Measurements from ENCODE around the gene UBAC2.

UBAC2 gene

GRCh38 chr13:99315186-99315585 is 114.5 kb downstream of the UBAC2 start:
- no peak for DNase-seq

GRCh38 chr13:99316224-99316623 is 115.6 kb downstream of the UBAC2 start:
- no peak for DNase-seq

GRCh38 chr13:99316657-99317256 is 116.1 kb downstream of the UBAC2 start:
- no peak for DNase-seq

DNA sequence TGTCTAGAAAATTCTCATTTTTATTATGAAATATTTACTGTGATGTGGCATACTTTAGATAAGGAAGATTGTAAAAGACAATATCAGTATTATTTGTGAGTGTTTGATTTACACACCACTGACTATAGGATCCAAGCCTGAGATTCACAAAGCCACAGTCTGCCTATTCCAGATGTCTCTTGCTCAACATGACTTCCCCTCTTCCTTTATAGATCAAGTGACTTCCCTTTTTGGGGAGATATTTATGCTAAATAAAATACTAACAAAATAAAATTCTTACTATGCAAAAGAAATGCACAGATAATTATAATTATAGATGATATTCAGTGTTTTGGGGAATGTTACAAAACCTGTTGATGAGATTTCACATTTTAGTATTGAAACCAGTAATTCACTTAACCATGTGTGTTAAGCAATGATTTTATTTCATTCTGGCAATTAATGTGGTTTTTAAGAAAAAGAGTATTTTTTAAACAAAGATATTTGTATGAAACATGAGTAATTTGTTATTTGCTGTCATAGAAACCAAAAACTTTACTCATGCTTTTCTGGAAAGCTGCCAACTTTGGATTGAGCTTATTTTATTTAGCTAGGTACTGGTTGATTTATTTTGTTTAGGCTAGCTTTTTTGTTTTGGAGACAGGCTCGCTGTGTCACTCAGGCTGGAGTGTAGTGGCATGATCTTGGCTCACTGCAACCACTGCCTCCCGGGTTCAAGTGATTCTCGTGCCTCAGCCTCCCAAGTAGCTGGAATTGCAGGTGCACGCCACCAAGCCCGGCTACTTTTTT is 120.2 kb downstream of the UBAC2 start:
- peak; percentile 88 for DNase-seq

DNA sequence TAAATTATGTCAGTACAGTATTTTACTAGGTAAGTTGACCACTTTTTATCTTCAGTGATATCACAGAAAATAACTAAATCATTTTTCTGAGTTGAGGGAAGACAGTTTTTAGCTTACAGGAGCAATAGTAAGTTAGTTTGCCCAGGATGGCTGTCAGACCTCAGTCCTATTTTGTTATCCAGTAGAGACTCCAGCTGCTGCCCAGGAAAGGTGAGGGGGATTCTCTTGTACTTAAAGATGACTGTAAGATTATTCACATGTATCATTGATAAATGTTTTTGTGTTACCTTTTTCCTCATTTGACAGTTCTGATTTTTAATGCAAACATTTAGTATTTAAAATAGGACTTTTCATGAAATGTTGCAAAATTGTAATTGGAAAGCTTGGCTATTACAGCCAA is 121.1 kb downstream of the UBAC2 start:
- no peak for DNase-seq

DNA sequence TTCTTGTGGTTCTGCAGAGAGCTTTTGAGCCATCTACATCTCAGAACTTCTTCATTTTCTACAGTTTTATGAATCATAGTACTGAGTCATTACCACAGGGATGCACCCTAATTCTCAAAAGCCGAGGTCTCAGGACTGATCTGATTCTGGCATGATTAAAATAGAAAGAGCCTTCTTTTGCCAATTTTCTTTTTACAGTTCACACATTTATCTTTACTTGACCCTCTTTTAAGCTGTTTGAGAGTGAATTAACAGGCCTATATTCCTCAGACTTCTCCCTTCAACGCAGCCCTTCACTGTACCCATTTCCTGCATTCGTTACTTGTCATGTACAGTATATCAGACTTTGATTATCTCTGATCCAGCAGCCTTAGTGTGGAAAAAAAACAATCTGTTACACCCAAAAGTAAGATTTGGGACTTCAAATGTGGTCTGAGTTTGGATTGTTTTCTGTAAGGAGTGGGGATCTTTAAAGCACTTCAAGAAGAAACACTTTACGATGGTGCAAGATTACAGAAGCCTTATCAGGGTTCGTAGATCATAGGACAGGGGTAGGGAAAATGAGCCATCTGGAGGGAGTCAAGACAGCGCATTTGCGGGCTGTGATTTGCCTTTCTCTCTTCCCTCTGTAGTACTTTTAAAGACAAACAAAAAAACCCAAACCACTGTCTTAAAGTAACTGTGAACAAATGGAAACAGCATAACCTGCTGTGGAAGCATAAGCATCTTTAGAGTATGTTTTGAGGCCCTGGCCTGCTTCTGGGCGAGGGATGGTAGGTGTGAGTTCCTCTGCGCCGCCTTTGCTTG is 121.8 kb downstream of the UBAC2 start:
- peak; percentile 71 for DNase-seq

DNA sequence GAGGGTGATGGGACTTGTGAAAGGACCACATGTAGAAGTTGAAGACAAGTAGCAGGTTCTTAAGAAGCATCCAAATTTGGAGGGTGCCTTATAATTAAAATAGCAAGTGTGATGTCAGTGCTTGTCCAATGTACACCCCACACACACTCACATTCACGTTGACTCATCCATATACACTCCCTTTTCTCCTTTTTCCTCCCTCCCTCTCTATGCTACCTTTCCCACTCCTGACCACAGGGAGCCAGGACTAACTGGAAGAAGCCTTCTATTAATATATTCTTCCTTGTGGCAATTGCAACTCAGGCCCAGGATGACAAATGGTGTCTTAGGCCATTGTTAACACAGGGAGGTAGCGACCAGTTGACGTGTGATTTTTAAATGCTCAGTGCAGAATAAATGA is 122.8 kb downstream of the UBAC2 start:
- no peak for DNase-seq

DNA sequence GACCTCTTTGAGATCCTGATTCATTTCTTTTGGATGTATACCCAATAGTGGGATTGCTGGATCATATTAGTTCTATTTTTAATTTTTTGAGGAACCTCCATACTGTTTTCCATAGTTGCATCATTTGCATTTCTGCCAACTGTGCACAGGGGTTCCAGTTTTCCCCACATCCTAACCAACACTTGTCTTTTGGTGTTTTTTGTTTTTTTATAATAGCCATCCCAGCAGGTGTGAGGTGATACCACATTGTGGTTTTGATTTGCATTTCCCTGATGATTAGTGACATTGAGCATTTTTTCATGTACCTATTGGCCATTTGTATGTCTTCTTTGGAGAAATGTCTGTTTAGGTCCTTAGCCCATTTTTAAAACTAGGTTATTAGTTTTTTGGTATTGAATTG is 125.4 kb downstream of the UBAC2 start:
- no peak for DNase-seq

DNA sequence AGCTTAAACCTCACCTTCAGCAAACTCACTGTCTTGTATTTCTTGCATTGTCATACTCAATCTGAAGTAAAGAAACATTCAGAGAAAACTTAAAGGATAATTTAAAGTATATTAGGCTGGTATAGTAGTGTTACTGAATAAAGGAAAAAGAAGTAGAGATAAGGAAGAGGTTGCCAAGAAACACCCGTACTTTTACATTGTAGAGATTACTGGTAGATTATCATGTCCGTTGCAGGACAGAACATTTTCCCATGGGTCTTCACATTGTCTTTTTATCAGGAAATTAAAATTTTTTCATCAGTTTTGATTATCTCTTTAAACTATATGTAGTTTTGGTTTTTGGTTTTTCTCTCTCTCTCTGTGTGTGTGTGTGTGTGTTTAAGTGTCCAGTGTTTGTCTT is 126.5 kb downstream of the UBAC2 start:
- DNase-seq: no peak

DNA sequence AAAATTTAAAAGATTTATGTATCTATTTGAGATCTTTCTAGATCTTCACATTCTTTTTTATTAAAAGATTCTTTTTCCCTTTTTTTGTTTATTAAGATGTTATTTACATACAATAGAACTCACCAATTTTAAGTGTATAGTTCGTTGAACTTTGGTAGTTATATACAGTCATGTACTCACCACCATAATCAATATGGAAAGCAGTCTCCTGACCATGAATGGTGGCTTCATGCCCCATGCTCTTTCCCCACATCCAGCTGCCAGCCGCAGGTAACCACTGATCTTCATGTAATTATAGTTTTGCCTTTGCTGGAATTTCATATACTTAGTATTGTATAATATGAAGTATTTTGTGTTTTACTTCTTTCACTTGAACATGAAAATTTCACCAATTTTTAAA is 127.1 kb downstream of the UBAC2 start:
- no peak for DNase-seq

DNA sequence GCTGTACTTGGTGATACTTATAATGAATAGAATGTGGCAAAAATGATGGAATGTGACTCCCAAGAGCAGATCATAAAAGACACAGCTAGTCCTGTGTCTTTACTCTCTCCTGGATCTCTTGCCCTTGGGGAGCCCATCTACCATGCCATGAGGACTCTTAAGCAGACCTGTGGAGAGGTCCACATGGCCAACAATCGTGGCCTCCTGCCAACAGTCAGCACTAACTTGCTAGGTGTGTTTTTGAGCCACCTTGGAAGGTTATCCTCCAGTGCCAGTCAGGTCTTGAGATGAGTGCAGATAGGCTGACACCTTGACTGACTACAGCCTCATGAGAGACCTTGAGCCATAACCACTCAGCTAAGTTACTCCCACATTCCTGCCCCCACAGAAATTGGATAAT is 128.8 kb downstream of the UBAC2 start:
- DNase-seq: no peak

GRCh38 chr13:99330942-99331341 is 130.3 kb downstream of the UBAC2 start:
- DNase-seq: no peak

DNA sequence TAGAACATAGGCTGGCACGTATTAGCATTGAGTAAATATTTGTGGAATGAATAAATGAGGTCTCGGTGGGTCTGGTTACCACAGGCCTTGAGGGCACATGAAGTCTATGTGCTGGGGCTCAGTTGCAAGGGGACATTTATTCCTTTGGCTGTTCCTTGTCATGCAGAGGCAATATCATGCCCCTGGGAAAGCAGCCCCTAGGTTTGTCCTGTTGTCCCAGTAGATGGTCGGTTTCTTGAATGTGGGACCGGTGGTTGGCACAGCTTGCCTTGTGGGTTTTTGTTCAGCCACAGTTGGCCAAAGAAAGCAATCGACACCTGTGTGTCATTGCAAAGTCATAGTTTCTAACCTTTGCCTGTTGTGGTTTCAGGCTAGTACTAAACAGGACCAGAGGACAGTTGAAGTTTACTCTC is 131.2 kb downstream of the UBAC2 start:
- no peak for DNase-seq

- DNase-seq: no peak
These were observed 131.8 kb downstream of the UBAC2 start for GRCh38 chr13:99332456-99332855.

DNA sequence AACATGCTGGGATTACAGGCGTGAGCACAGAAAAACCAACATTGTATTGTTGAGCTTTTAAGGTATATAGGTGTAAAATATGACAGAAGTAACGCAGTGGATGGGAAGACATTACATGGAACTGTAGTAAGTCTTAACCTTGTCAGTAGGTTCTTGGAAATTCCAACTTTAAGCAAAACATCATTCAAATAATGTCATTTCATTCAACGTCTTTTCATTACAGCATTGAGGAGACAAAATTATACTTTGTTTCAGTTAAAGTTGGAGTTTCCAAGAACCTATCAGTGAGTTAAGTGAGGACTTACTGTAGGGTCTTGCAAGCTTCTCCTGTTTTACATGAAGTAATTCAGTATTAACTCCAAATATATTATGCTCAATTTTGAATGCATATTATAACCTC is 133.6 kb downstream of the UBAC2 start:
- no peak for DNase-seq

GRCh38 chr13:99335087-99335486 is 134.4 kb downstream of the UBAC2 start:
- DNase-seq: no peak

DNA sequence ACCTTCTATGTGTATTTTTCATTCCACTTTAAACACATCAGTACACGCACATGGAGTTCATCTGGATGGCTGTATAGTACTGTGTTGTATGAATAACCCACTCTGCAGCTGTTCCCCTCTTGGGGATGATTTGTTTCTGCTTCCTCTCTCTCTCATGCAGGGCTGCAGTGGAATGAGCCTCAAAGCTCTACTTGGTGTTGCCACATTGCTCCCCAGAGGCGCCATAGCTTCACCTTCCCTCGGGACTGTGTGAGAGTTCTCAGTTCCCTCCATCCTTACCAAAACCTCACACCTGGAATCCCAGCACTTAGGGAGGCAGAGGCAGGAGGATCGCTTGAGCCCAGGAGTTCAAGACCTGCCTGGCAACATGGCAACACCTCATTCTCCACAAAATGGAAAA is 134.9 kb downstream of the UBAC2 start:
- DNase-seq: no peak

GRCh38 chr13:99339230-99339721 is 138.6 kb downstream of the UBAC2 start:
- no peak for DNase-seq

GRCh38 chr13:99339736-99340397 is 139.2 kb downstream of the UBAC2 start:
- DNase-seq: peak; percentile 80

DNA sequence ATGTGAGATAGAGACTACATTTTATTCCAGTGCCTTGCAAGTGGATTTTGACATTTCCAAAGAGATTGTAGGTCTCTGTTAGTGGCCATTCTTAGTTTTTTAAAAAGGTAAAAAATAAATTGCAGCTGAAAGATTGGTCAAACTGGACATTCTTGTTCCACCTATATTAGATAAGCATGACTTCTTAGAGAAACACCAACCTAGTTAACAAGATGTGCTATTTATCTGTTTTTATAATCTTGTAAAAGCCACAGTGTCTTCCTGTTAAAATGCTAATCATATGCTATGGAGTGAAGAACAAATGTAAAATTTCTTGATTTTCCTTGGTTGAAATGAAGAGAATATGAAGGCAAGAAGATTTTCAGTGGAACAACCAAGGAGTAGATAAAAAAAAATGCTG is 140.0 kb downstream of the UBAC2 start:
- no peak for DNase-seq

GRCh38 chr13:99341969-99342722 is 141.5 kb downstream of the UBAC2 start:
- DNase-seq: no peak

GRCh38 chr13:99342723-99343315 is 142.2 kb downstream of the UBAC2 start:
- DNase-seq: no peak

Measured in CD4-positive, alpha-beta T cell treated with Interleukin-17A for 1 hour (primary cell).